ENCODE data around the gene CTDSP1. TPM values are rescaled to one million over a fixed set of nuclear protein-coding genes. Genes with fewer than 3 reads are reported as not detected.

The CTDSP1 gene
- total RNA-seq, result 105 TPM

- peak; percentile 99 for DNase-seq (ENCODE audit: low spot score)
- peak; percentile 45 for ATAC-seq
Measured at GRCh38 chr2:218399391-218400166, at the start of gene CTDSP1. Gene CTDSP1, plus strand, starts transcription at chr2:218399868. Its CDS starts 223 bp downstream, at chr2:218400091.

GRCh38 chr2:218354045-218354444 is 45.6 kb upstream of the CTDSP1 start:
- no peak for DNase-seq (ENCODE audit: low spot score)

GRCh38 chr2:218354850-218355443 is 44.7 kb upstream of the CTDSP1 start:
- DNase-seq (ENCODE audit: low spot score), result no peak
- ATAC-seq, result no peak

More at GRCh38 chr2:218354045-218354444, 45.6 kb upstream of the CTDSP1 start:
- ATAC-seq, result no peak

- DNase-seq (ENCODE audit: low spot score) (no peak), ATAC-seq (no peak)
Measured at GRCh38 chr2:218357236-218358177, 42.2 kb upstream of the CTDSP1 start.

GRCh38 chr2:218360453-218360852 is 39.2 kb upstream of the CTDSP1 start:
- no peak for DNase-seq (ENCODE audit: low spot score)
- ATAC-seq, result no peak

DNA sequence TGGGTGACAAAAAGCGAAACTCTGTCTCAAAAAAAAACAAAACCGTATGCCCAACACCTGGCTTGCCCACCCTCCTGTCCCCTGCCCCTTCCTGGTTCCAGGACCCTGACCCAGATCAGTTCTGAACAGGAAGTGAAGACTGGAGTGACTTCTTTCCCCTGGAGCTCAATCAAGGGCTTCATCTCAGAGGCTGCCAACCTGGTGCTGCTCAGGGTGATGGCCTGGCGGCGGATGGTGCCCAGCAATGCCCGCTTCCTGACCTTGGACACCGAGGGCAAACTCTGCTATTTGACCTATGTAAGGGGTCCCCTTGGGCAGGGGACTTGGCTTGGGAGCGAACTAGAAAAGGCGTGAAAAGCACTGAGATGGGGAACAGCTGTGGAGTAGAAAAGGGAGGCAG is 37.1 kb upstream of the CTDSP1 start:
- ATAC-seq (no peak), DNase-seq (ENCODE audit: low spot score) (no peak)

DNA sequence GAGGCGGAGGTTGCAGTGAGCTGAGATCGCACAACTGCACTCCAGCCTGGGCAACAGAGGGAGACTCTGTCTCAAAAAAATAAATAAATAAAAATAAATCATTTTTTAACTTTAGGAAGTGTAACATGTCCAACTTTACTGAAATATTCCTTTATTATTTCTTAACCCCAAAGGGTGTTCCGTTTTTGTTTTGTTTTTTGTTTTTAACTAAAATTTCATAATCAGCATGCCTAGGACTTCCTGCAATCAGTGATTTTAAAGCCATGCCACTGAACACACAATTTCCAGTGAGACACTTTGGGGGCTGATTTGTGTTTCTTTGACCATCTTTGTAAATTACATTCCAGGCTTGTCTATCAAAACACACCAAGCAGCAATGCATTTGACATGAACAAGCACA is 35.9 kb upstream of the CTDSP1 start:
- ATAC-seq (no peak), DNase-seq (ENCODE audit: low spot score) (no peak)

DNA sequence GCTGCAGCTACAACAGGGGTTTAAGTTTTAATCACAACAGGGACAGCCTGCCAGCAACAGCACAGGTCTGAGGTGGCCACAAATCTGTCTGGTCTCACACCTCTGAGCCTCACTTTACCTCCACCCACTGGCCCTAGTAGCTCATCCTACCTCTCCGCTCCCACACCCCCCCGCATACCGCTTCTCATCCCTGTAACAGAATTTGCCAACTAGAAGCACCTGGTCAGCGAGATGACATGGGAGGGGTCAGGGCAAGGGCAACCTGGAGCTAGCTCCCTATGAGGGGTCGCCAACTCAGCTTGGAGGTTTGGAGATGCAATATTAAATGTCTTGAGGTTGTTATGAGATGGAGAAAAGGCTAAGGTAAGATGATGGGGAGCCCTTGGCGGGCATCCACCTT is 35.5 kb upstream of the CTDSP1 start:
- ATAC-seq, result no peak
- no peak for DNase-seq (ENCODE audit: low spot score)

DNA sequence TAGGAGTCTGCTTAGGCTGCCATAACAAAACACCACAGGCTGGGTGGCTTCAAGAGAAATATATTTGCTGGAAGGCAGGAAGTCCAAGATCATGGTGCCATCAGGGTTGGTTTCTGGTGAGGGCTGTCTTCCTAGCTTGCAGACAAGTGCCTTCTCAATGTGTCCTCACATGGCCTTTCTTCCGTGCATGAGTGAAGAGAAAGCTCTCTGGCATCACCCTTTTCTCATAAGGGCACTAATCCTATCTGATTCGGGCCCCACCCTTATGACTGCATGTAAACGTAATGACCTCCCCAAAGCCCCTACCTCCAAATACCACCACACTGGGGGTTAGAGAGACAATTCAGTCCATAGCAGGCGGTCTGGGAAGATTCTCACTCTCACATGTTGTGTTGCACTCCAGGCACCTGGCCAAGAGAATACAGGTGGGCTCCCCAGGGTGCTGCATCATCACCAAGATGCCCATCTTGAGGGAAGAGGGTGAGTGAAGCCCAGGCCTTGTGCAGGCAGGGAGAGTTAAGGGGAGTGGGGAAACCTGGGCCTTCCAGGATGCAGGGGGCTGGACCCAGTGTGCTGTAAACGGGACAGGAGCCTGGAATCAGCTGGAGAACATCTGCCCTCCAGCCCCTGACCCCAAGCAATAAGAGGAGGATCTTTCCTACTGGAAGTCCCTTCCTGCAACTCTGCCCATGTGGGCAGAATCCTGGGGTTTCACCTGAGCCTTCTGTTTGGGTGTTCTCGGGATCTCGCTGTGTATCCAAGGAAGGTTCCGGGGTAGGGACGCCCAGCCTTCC is 32.9 kb upstream of the CTDSP1 start:
- DNase-seq (ENCODE audit: low spot score) (no peak), ATAC-seq (no peak)

- ATAC-seq (peak; percentile 93), DNase-seq (ENCODE audit: low spot score) (peak; percentile 92)
Measured at GRCh38 chr2:218367415-218368149, 32.1 kb upstream of the CTDSP1 start.

- DNase-seq (ENCODE audit: low spot score) (no peak), ATAC-seq (no peak)
Measured at GRCh38 chr2:218368150-218368528, 31.5 kb upstream of the CTDSP1 start.

- ATAC-seq (no peak), DNase-seq (ENCODE audit: low spot score) (no peak)
Measured at GRCh38 chr2:218368621-218369153, 31.0 kb upstream of the CTDSP1 start.

DNA sequence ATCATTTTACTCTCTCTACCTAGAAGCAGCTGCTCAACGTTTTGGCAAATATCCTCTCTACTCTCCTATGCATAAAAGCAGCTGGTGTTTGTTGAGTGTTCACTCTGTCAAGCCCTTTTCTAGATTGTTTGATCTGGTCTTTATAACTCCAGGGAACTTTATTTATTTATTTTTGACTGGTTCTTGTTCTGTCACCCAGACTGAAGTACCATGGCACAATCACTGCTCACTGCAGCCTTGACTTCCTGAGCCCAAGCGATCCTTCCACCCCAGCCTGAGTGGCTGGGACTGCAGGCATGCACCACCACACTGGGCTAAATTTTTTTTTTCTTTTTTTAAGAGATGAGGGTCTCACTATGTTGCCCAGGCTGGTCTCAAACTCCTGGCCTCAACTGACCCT is 30.3 kb upstream of the CTDSP1 start:
- no peak for ATAC-seq
- no peak for DNase-seq (ENCODE audit: low spot score)

DNA sequence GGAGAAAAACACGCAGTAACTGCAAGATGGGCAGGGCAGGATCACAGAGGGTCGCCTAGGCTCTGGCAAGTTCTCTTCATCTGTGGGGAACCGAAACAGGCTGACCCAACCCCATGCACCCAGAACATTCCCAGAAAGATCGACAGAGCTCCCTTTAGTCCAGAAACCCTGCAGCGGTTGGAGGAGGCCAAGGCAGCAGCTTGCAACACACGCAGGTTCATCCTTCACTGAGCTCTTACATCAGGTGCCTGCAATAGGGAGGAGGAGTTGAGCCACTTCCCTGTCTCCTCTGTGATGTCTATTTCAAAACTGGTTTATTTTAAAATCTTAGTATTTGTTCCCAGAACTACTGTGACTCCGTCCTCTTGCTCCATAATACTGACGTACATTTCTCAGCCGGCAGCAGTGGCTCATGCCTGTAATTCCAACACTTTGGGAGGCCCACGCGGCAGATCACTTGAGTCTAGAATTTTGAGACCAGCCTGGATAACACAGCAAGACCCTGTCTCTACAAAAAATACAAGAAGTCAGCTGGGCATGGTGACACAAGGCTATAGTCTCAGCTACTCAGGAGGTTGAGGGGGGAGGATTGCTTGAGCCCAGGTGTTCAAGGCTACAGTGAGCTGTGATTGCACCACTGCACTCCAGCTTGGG is 29.1 kb upstream of the CTDSP1 start:
- DNase-seq (ENCODE audit: low spot score) (peak; percentile 76), ATAC-seq (peak; percentile 61)

DNA sequence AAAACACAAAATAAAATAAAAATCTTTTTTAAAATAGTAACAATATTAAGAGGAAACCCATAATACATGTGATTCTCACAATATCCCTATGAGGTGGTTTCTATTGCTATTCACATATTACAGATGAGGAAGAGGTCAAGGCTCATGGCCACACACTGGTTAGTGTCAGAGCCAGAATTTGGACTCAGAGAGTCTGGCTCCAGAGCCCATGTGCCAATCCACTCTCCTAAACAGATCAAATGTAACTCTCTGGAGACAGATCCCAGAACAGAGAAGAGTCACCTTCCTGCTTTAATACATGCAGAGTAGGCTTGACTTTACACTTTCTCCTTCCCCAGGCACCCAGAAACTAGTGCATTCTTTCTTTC is 27.7 kb upstream of the CTDSP1 start:
- peak; percentile 45 for ATAC-seq
- DNase-seq (ENCODE audit: low spot score), result no peak

DNA sequence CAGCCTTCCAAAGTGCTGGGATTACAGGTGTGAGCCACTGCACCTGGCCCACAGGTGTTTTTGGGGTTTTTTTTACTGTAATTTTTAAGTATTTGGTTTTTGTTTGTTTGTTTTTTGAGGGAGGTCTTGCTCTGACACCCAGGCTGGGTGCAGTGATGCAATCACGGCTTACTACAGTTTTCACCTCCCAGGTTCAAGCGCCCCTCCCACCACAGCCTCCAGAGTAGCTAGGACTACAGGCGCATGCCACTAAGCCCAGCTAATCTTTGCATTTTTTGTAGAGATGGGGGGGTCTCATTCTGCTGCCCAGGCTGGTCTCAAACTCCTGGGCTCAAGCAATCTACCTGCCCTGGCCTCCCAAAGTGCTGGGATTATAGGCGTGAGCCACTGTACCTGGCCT is 24.9 kb upstream of the CTDSP1 start:
- no peak for ATAC-seq
- DNase-seq (ENCODE audit: low spot score), result no peak

GRCh38 chr2:218375212-218375611 is 24.5 kb upstream of the CTDSP1 start:
- no peak for DNase-seq (ENCODE audit: low spot score)
- no peak for ATAC-seq

- ATAC-seq (no peak), DNase-seq (ENCODE audit: low spot score) (no peak)
Measured at GRCh38 chr2:218378053-218378452, 21.6 kb upstream of the CTDSP1 start.

DNA sequence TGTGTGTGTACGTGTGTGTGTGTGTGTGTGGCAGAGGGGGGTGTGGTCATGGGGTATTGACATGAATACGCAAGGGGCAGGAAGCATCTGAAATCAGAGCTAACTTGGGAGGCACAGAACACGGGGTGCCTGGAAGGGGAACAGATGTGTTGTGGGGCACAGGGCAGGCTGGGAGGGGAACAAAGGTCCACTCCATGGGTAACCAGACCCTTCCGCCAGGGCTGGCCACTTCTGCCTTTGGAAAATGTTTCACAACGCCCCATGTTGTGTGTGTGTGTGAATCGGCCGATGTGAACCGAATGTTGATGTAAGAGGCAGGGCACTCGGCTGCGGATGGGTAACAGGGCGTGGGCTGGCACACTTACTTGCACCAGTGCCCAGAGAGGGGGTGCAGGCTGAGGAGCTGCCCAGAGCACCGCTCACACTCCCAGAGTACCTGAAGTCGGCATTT is 17.7 kb upstream of the CTDSP1 start, which contains the start of gene SLC11A1:
TSS of gene SLC11A1 (plus strand) at position 358 of the 451 bp plus-strand sequence. CDS start 96 bp downstream, outside the sequence.
- ATAC-seq (peak; percentile 71), DNase-seq (ENCODE audit: low spot score) (peak; percentile 67)
